Measurements from ENCODE around the gene LYSET.

Gene LYSET

DNA sequence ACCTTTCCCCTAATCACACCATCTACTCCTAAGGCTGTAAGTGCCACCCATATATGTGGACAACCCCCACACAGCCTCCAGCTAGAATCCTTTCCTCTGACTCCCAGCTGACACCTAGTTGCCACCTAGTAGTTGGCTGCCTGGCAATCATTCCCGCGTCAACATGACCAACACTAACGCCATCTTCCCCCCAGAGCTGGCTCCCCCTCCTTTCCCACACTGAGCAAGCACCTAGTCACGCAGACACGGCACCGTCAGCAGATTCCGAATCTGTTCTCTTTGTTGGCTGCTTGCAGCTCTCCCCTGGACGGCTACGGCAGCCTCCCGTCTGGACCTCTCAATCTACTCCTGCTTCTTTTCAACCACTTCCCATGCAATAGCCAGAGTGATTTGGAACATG, 49.7 kb downstream of the LYSET start:
- H3K27me3 ChIP-seq (replicated peaks; ENCODE audit: control insufficient read depth, insufficient read depth, low read length), result no peaks in the 10 kb centered on the region; the same call in 1 of the 2 replicates
- H3K4me3 ChIP-seq (replicated peaks; ENCODE audit: low read depth, low read length), result no peak overlapping the region
- TF ChIP-seq, protein P1, sequence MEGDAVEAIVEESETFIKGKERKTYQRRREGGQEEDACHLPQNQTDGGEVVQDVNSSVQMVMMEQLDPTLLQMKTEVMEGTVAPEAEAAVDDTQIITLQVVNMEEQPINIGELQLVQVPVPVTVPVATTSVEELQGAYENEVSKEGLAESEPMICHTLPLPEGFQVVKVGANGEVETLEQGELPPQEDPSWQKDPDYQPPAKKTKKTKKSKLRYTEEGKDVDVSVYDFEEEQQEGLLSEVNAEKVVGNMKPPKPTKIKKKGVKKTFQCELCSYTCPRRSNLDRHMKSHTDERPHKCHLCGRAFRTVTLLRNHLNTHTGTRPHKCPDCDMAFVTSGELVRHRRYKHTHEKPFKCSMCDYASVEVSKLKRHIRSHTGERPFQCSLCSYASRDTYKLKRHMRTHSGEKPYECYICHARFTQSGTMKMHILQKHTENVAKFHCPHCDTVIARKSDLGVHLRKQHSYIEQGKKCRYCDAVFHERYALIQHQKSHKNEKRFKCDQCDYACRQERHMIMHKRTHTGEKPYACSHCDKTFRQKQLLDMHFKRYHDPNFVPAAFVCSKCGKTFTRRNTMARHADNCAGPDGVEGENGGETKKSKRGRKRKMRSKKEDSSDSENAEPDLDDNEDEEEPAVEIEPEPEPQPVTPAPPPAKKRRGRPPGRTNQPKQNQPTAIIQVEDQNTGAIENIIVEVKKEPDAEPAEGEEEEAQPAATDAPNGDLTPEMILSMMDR (IDR thresholded peaks at IDR 0.05; ENCODE audit: insufficient read depth, low read length, poor library complexity, severe bottlenecking), result no peak
- DNase-seq (ENCODE audit: extremely low read depth, insufficient read length), result no peak
- H3K36me3 ChIP-seq (ENCODE audit: control insufficient read depth, insufficient read depth, low read length), result no peaks in the 10 kb centered on the region
